NCI-H2227 (cell line): ENCODE results near the gene KSR1.

Experiments used
- DNase-seq: peaks from one replicate; lab custom pipeline; 2025; ENCODE audit not compliant: unreplicated experiment; lab: John Stamatoyannopoulos, UW

Gene KSR1

GRCh38 chr17:27603421-27603770 lies 147.1 kb downstream of the KSR1 start:
- no peak for DNase-seq

- no peak for DNase-seq
These were observed 147.9 kb downstream of the KSR1 start for GRCh38 chr17:27603880-27604794.

GRCh38 chr17:27605409-27605808 lies 149.2 kb downstream of the KSR1 start:
- no peak for DNase-seq

- no peak for DNase-seq
These were observed 151.4 kb downstream of the KSR1 start for GRCh38 chr17:27607521-27608091.

- DNase-seq, result no peak
These were observed 152.3 kb downstream of the KSR1 start for GRCh38 chr17:27608328-27609230.

- peak; percentile 7 for DNase-seq
These were observed 153.5 kb downstream of the KSR1 start for GRCh38 chr17:27609611-27610303.

GRCh38 chr17:27610304-27610677 lies 154.0 kb downstream of the KSR1 start:
- DNase-seq, result peak; percentile 3

GRCh38 chr17:27612160-27612770 lies 156.0 kb downstream of the KSR1 start:
- no peak for DNase-seq

- no peak for DNase-seq
These were observed 157.2 kb downstream of the KSR1 start for GRCh38 chr17:27613433-27613832.

GRCh38 chr17:27615121-27615520 lies 158.9 kb downstream of the KSR1 start:
- no peak for DNase-seq

- DNase-seq, result no peak
These were observed 160.2 kb downstream of the KSR1 start for GRCh38 chr17:27616414-27616813.

GRCh38 chr17:27618417-27618816 lies 162.2 kb downstream of the KSR1 start:
- DNase-seq, result no peak

GRCh38 chr17:27620721-27621120 lies 164.5 kb downstream of the KSR1 start:
- DNase-seq, result no peak

- no peak for DNase-seq
These were observed 165.3 kb downstream of the KSR1 start for GRCh38 chr17:27621536-27621935.

- DNase-seq, result no peak
These were observed 165.8 kb downstream of the KSR1 start for GRCh38 chr17:27621942-27622559.

GRCh38 chr17:27622986-27623385 lies 166.7 kb downstream of the KSR1 start:
- DNase-seq, result no peak

- no peak for DNase-seq
These were observed 167.4 kb downstream of the KSR1 start for GRCh38 chr17:27623614-27624013.

GRCh38 chr17:27624539-27624938 lies 168.3 kb downstream of the KSR1 start:
- no peak for DNase-seq

GRCh38 chr17:27625856-27626255 lies 169.6 kb downstream of the KSR1 start:
- DNase-seq, result no peak

- no peak for DNase-seq
These were observed 171.3 kb downstream of the KSR1 start for GRCh38 chr17:27627514-27627913.
